Muscle layer of duodenum (tissue), 2 donors: ENCODE data around the gene STARD9.

Experiments used
- H3K27ac ChIP-seq: one replicate; pipeline ENCODE4 v1.7.0; 2013; ENCODE audit warnings: mild to moderate bottlenecking, low read length
- H3K27me3 ChIP-seq: one replicate; pipeline ENCODE4 v1.7.0; 2013; ENCODE audit warnings: low read depth, mild to moderate bottlenecking, control low read depth, low read length
- H3K36me3 ChIP-seq, 2 donors: one replicate each; pipeline ENCODE4 v1.7.0; 2013; ENCODE audit warnings: low read length in 2 of 2, control low read depth in 1 of 2, mild to moderate bottlenecking in 1 of 2; ENCODE audit not compliant: insufficient read depth in 2 of 2, control insufficient read depth in 1 of 2
- H3K4me1 ChIP-seq, 2 donors: one replicate each; pipeline ENCODE4 v1.7.0; 2013; ENCODE audit warnings: low read length in 2 of 2, mild to moderate bottlenecking in 2 of 2, control low read depth in 1 of 2, moderate library complexity in 1 of 2; ENCODE audit not compliant: insufficient read depth in 2 of 2, control insufficient read depth in 1 of 2
- H3K4me3 ChIP-seq, 2 donors: one replicate each; pipeline ENCODE4 v1.7.0; 2013; ENCODE audit warnings: low read length in 2 of 2, low read depth in 1 of 2, mild to moderate bottlenecking in 1 of 2
- H3K9me3 ChIP-seq, 2 donors: one replicate each; pipeline ENCODE4 v1.7.0; 2013; ENCODE audit warnings: low read length in 2 of 2, control low read depth in 1 of 2, mild to moderate bottlenecking in 1 of 2; ENCODE audit not compliant: control insufficient read depth in 1 of 2
- donor health status: healthy.

Gene STARD9

DNA sequence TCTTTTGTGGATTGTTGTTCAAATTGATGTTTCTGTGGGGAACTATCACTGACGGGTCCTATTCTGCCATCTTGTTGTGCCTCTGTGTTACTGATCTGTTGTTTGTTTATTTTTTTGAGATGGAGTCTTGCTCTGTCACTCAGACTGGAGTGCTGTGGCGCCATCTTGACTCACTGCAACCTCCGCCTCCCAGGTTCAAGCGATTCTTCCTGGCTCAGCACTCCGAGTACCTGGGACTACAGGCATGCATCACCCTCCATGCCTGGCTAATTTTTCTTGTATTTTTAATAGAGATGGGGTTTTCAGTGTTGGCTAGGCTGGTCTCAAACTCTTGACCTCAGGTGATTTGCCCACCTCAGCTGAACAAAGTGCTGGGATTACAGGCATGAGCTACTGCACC lies 129.9 kb downstream of the STARD9 start:
- H3K27me3 ChIP-seq: no peaks in the 10 kb centered on the region
- no peak overlapping the region for H3K27ac ChIP-seq
- H3K36me3 ChIP-seq: peaks cover 0 to 11% of the 10 kb centered on the region in 2 donors
- peaks cover 0 to 3% of the 10 kb centered on the region in 2 donors for H3K4me1 ChIP-seq
- H3K9me3 ChIP-seq: no peaks in the 10 kb centered on the region
- H3K4me3 ChIP-seq: no peak overlapping the region

DNA sequence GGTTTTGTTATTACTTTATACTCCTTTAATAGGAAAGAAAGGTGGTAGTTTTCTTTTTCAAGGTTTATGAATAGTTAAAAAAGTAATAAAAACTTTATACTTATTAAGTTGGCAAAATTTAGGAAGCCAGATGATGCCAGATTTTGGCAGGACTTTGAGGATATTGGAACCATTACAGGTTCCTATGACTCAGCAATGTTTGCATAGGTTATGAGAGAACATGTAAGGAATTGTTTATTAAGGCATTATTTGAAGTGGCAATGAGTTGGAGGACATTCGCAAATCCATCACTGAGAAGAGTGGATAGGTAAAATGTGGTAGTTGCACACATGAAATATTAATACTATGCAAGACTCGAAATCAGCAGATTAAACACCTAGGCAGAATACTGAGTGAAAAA lies 131.7 kb downstream of the STARD9 start:
- no peaks in the 10 kb centered on the region for H3K27me3 ChIP-seq

DNA sequence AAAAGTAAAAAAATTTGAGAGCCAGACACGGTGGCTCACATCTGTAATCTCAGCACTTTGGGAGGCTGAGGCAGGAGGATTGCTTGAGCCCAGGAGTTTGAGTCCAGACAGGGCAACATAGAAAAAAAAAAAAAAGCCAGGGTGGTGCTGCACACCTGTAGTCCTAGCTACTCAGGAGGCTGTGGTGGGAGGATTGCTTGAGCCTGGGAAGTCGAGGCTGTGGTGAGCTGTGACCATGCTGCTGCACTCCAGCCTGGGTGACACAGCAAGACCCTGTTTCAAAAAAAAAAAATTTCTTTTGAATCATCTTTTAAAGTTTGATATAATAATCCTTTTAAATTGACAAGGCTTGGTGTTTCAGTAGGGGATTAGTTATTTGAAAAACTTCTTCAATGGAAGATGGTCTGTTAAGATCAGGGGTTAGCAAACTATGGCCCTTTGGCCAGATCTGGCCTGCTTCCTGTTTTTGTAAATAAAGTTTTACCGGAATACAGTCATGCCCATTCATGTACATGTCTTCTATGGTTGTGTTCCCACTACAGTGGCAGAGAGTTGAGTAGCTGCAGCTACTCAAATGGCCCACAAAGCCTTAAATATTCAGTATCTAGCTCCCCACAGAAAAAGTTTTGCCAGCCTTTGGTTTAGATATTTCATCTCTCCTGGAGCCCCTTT lies 132.6 kb downstream of the STARD9 start:
- Histone ChIP-seq H3K4me3 (no peak overlapping the region), H3K4me1 (peaks cover 0 to 3% of the 10 kb centered on the region in 2 donors), H3K36me3 (no peaks in the 10 kb centered on the region), H3K9me3 (no peaks in the 10 kb centered on the region), H3K27ac (no peak overlapping the region), H3K27me3 (no peaks in the 10 kb centered on the region)

More for the DNA sequence above, 131.7 kb downstream of the STARD9 start:
- Histone ChIP-seq H3K4me1 (peaks cover 0 to 3% of the 10 kb centered on the region in 2 donors), H3K9me3 (no peaks in the 10 kb centered on the region), H3K27ac (no peak overlapping the region), H3K4me3 (no peak overlapping the region), H3K36me3 (no peaks in the 10 kb centered on the region)

DNA sequence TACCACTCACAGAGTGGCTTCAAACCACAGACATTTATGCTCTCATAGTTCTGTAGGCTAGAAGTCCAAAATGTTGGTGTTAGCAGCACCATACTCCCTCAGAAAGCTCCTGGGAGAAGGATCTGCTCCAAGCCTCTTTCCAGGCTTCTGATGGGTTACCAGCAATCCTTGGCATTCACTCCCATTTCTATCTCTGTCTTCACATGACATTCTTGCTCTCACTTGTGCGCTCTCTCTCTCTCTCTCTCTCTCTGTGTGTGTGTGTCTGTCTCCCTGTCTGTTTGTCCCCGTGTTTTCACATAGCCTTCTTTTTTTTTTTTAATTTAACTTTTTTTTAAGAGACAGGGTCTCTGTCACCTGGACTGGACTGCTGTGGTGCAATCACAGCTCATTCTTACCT lies 135.3 kb downstream of the STARD9 start:
- Histone ChIP-seq H3K36me3 (no peaks in the 10 kb centered on the region), H3K4me1 (peaks cover 0 to 3% of the 10 kb centered on the region in 2 donors), H3K27ac (no peak overlapping the region), H3K4me3 (no peak overlapping the region), H3K27me3 (no peaks in the 10 kb centered on the region), H3K9me3 (no peaks in the 10 kb centered on the region)

DNA sequence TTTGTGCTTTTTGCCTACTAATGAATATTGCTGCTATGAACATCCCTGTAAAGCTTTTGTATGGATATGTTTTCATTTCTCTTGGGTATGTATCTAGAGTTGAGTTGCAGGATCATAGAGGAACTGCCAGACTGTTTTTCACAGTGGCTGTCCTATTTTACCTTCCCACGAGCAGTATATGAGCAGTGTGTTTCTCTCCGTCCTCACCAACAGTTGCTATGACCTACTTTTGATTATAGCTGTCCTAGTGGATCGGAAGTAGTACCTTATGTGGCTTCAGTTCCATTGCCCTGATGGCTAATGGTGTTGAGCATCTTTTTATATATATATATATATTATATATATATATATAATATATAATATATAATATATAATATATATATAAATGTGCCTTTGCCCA lies 136.3 kb downstream of the STARD9 start:
- no peaks in the 10 kb centered on the region for H3K27me3 ChIP-seq
- H3K9me3 ChIP-seq: no peaks in the 10 kb centered on the region
- peaks cover 0 to 3% of the 10 kb centered on the region in 2 donors for H3K36me3 ChIP-seq
- no peak overlapping the region for H3K27ac ChIP-seq
- peaks cover 0 to 3% of the 10 kb centered on the region in 2 donors for H3K4me1 ChIP-seq
- H3K4me3 ChIP-seq: no peak overlapping the region

DNA sequence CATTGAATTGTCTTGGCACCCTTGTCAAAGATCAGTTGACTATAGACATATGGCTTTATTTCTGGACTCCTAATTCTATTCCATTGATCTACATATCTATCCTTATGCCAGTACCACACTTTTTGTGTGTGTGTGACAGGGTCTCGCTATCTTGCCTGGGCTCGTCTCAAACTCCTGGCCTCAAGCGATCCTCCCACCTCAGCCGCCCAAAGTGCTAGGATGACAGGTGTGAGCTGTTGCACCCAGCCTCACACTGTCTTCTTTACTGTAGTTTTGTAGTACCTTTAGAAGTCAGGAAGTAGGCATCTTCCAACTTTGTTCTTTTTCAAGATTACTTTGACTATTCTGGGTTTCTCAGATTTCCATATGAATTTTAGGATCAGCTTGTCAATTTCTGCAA lies 137.2 kb downstream of the STARD9 start:
- Histone ChIP-seq H3K27me3 (no peaks in the 10 kb centered on the region), H3K36me3 (peaks cover 0 to 7% of the 10 kb centered on the region in 2 donors), H3K9me3 (no peaks in the 10 kb centered on the region), H3K27ac (no peak overlapping the region), H3K4me3 (no peak overlapping the region), H3K4me1 (no peaks in the 10 kb centered on the region)

DNA sequence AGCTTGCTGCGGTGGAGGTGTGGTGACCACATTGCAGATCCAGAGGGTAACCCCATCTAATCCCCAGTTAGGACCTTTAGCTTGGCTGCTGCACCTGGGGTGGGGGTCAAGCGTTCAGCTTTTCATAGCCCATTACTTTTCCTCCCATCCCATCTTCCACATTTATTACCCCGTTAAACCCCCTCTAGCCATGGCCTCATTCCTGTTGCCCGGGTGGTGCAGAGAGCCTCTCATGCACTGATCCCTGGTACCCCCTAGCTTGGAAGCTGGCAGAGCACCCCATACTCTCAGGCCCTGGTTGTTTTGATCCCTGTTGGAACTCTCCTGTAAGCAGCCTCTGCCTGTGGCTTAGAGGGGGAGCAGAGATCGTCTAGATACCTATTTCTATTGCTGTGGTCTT lies 140.7 kb downstream of the STARD9 start:
- H3K9me3 ChIP-seq: no peaks in the 10 kb centered on the region
- H3K27me3 ChIP-seq: no peaks in the 10 kb centered on the region
- no peak overlapping the region for H3K4me3 ChIP-seq
- H3K4me1 ChIP-seq: no peaks in the 10 kb centered on the region
- H3K36me3 ChIP-seq: peaks cover 16 to 36% of the 10 kb centered on the region in 2 donors
- H3K27ac ChIP-seq: no peak overlapping the region

DNA sequence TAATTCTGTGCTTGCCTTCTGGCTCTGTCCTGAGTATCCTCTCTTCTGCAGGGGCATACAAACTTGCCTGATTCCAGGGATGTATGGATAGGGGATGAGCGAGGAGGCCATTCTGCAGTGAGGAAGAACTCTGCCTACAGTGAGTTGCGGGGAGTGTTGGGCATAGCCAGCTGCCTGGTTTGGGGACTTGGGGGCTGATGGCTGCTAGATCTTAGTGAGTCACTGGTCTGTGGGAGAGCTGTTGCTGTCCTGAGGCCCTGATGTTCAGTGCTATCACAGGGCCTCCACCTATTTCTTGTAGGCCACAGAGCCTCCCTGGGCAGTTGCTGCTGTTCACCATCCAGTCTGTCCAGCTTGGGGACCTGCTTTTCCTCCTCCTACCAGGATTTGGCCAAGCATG lies 141.2 kb downstream of the STARD9 start:
- Histone ChIP-seq H3K36me3 (peaks cover 16 to 36% of the 10 kb centered on the region in 2 donors), H3K27ac (no peak overlapping the region), H3K9me3 (no peaks in the 10 kb centered on the region), H3K27me3 (no peaks in the 10 kb centered on the region), H3K4me3 (no peak overlapping the region), H3K4me1 (no peaks in the 10 kb centered on the region)

DNA sequence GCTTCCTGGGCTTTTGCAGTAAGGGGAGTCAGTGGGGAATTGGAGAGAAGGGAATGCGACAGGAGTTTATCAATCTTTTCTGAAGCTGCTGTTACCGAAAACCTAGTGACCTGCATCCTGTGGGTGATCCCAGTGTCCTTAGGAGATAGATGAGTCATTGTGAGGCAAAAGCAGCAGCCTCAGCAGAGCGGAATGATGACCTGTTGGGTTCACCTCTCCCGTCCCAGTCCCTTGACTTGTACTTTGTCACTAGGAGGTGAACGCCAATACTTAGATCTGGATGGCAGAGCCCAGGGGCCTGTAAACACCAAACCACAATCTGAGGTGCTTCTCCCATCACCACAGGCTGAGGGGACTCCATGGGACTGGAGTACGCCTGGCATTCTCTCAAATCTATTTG lies 143.6 kb downstream of the STARD9 start:
- H3K27ac ChIP-seq: no peak overlapping the region
- H3K36me3 ChIP-seq: peaks cover 32 to 57% of the 10 kb centered on the region in 2 donors
- H3K27me3 ChIP-seq: no peaks in the 10 kb centered on the region
- no peak overlapping the region for H3K4me3 ChIP-seq
- H3K4me1 ChIP-seq: no peaks in the 10 kb centered on the region
- no peaks in the 10 kb centered on the region for H3K9me3 ChIP-seq

DNA sequence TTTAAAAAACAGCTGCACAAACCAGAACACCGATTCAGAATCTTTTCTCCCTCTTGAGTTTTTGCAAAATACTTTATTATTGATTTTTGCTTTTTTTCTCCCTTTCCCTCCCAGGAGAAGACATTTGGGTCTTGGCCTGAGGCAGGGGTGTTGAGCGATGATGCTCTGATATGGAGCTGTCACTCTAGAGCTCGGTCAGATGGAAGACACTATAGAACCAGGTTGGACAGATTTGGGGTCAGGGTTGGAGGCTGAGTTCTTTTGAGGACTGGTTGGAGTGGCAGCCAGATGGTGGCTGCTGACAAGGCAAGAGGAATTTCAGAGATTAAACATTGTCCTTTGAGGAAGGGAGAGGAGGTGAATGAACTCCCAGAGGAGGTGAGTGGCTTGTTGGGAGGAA lies 144.7 kb downstream of the STARD9 start:
- no peaks in the 10 kb centered on the region for H3K4me1 ChIP-seq
- H3K27ac ChIP-seq: no peak overlapping the region
- H3K27me3 ChIP-seq: no peaks in the 10 kb centered on the region
- H3K4me3 ChIP-seq: no peak overlapping the region
- H3K36me3 ChIP-seq: peaks cover 38 to 67% of the 10 kb centered on the region in 2 donors
- H3K9me3 ChIP-seq: no peaks in the 10 kb centered on the region

DNA sequence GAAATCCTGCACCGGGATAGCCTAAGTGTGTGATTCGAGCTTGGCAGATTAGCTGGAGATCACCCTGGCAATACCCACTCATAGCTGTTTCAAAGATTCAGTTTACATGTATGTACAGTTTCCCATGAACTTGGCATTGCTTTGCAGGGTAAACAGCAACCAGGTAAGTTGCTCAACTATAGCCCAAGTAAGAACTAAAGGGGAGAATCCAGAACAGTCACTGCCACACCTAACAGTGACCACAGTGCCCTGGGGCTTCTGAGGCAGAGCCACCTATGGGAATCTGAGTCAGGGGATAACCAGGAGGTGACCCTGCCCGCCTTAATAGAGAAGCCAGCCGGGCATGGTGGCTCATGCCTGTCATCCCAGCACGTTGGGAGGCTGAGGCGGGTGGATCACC lies 145.6 kb downstream of the STARD9 start:
- peaks cover 41 to 75% of the 10 kb centered on the region in 2 donors for H3K36me3 ChIP-seq
- H3K9me3 ChIP-seq: no peaks in the 10 kb centered on the region
- H3K27me3 ChIP-seq: no peaks in the 10 kb centered on the region
- no peak overlapping the region for H3K4me3 ChIP-seq
- no peaks in the 10 kb centered on the region for H3K4me1 ChIP-seq
- H3K27ac ChIP-seq: no peak overlapping the region

DNA sequence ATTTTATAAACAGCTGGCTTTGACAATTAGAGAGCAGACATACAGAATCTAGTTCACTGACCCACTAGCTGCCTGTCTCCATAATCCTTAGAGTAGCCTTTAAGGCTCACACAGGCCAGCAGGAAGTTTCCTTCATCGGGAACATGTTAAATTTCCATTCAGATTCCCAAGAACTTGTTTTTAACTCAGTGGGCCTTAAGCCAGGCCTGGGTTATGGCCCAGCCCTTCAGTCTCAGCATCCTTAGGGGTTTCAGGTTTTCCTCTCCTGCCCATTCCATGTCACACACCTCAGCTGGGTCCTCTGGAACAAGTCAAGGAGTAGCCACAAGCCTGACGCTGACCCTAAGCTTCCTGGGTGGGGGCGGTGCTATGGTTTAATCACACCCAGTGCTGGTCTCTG lies 146.5 kb downstream of the STARD9 start:
- H3K4me1 ChIP-seq: no peaks in the 10 kb centered on the region
- H3K4me3 ChIP-seq: no peak overlapping the region
- H3K9me3 ChIP-seq: no peaks in the 10 kb centered on the region
- H3K27ac ChIP-seq: no peak overlapping the region
- H3K27me3 ChIP-seq: no peaks in the 10 kb centered on the region
- H3K36me3 ChIP-seq: peaks cover 49 to 79% of the 10 kb centered on the region in 2 donors
